Daoy (cell line): ENCODE data around the gene IFNL4. TPM values are rescaled to one million over a fixed set of nuclear protein-coding genes. Genes with fewer than 3 reads are reported as not detected.

Experiments used
- total RNA-seq: library from RNA; depleted of rRNA; stranded (reverse); fragments of >200 nt; shearing (Covaris generic); gene quantifications from 2 replicates; pipeline ENCODE4 v1.2.3, GENCODE V29; 2014; rRNA removed

Gene IFNL4
- total RNA-seq, 1 experiment from 2014 or later: not detected

Other genes with a start within 250 kb of the IFNL4 start
- 2.6 and 22.7 TPM in 2 replicates for gene FBXO27, start 216.3 kb downstream of the IFNL4 start, total RNA-seq
- gene ACP7, start 164.5 kb downstream of the IFNL4 start, total RNA-seq: 0.57 TPM in 1 of 2 replicates, not detected in the other
- 4.2 and 9.8 TPM in 2 replicates for gene PAK4, start 123.1 kb downstream of the IFNL4 start, total RNA-seq
- 0.40 TPM in 1 of 2 replicates, not detected in the other for gene NCCRP1, start 51.9 kb downstream of the IFNL4 start, total RNA-seq
- not detected in 2 replicates for gene SYCN, start 44.6 kb downstream of the IFNL4 start, total RNA-seq
- gene IFNL3, start 3.9 kb downstream of the IFNL4 start, total RNA-seq: not detected in 2 replicates
- gene IFNL2, start 19.5 kb upstream of the IFNL4 start, total RNA-seq: not detected in 2 replicates
- not detected in 2 replicates for gene IFNL1, start 47.6 kb upstream of the IFNL4 start, total RNA-seq
- gene LRFN1, start 72.0 kb upstream of the IFNL4 start, total RNA-seq: 0.65 and 0.74 TPM in 2 replicates
- gene GMFG, start 87.2 kb upstream of the IFNL4 start, total RNA-seq: 0.23 and 0.83 TPM in 2 replicates
- 55.0 and 57.4 TPM in 2 replicates for gene SAMD4B, start 93.6 kb upstream of the IFNL4 start, total RNA-seq
- gene PAF1, start 142.2 kb upstream of the IFNL4 start, total RNA-seq: 43.2 and 56.7 TPM in 2 replicates
- 20.7 and 41.1 TPM in 2 replicates for gene MED29, start 142.5 kb upstream of the IFNL4 start, total RNA-seq
- gene ZFP36, start 158.0 kb upstream of the IFNL4 start, total RNA-seq: 0.21 and 2.1 TPM in 2 replicates
- 3.0 and 6.9 TPM in 2 replicates for gene PLEKHG2, start 163.8 kb upstream of the IFNL4 start, total RNA-seq
- 54.9 and 71.8 TPM in 2 replicates for gene RPS16, start 187.1 kb upstream of the IFNL4 start, total RNA-seq
- gene SUPT5H, start 196.7 kb upstream of the IFNL4 start, total RNA-seq: 78.7 and 140 TPM in 2 replicates
- 108 and 116 TPM in 2 replicates for gene TIMM50, start 232.0 kb upstream of the IFNL4 start, total RNA-seq